ENCODE measurements around the gene CDK19.

GRCh38 chr6:110660066-110660655 is 155.1 kb downstream of the CDK19 start:
- no peak for TF ChIP-seq CTCF (conservative IDR thresholded peaks at IDR 0.05 in 1 of 2, IDR thresholded peaks at IDR 0.05 in 1 of 2; ENCODE audit: low read depth in 1 of 2, low read length in 2 of 2)
- TF ChIP-seq EZH2 (IDR thresholded peaks at IDR 0.05; ENCODE audit: low read length, missing control alignments), result no peak
